Measurements from ENCODE around the gene ZFYVE27.

DNA sequence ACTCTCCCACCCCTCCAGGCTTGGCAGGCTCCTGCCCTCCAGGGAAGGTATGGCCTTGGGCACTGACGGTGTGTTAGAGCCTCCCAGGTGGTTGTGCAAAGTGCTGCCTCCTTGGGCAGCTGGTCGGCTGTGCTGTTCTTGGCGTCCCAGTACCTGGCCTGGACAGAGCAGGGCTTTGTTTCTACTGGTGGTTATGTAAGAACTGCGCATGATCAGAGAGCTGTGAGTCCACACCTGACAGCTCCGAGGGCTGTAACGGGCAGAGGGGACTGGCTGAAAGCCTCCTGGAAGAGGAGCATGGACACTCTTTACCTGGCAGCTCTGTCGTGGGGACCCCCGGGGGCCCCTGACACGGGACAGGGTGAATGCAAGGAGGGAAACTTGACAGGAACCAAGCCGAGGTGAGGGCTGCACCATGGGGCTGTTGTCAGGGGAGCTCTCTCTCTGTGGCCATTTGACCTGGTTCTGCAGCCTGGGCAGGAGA is 37.9 kb downstream of the ZFYVE27 start:
- TF ChIP-seq, protein P1, sequence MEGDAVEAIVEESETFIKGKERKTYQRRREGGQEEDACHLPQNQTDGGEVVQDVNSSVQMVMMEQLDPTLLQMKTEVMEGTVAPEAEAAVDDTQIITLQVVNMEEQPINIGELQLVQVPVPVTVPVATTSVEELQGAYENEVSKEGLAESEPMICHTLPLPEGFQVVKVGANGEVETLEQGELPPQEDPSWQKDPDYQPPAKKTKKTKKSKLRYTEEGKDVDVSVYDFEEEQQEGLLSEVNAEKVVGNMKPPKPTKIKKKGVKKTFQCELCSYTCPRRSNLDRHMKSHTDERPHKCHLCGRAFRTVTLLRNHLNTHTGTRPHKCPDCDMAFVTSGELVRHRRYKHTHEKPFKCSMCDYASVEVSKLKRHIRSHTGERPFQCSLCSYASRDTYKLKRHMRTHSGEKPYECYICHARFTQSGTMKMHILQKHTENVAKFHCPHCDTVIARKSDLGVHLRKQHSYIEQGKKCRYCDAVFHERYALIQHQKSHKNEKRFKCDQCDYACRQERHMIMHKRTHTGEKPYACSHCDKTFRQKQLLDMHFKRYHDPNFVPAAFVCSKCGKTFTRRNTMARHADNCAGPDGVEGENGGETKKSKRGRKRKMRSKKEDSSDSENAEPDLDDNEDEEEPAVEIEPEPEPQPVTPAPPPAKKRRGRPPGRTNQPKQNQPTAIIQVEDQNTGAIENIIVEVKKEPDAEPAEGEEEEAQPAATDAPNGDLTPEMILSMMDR (IDR thresholded peaks at IDR 0.05) = no peak
- TF ChIP-seq POLR2A (IDR thresholded peaks at IDR 0.05) = no peak

All from stomach (tissue), 4 donors.